IPS-11a (cell line): ENCODE data around the gene TAAR5.
"Not testable (repeated sequence)": the region's sequence is repeated elsewhere in the genome, so short reads cannot be mapped to it uniquely, and the experiment has no call there.

Experiments
- H3K4me3 ChIP-seq: one replicate; pipeline ENCODE4 v1.5.1; 2013; ENCODE audit warnings: low read depth, low read length, control low read depth

Gene TAAR5

DNA sequence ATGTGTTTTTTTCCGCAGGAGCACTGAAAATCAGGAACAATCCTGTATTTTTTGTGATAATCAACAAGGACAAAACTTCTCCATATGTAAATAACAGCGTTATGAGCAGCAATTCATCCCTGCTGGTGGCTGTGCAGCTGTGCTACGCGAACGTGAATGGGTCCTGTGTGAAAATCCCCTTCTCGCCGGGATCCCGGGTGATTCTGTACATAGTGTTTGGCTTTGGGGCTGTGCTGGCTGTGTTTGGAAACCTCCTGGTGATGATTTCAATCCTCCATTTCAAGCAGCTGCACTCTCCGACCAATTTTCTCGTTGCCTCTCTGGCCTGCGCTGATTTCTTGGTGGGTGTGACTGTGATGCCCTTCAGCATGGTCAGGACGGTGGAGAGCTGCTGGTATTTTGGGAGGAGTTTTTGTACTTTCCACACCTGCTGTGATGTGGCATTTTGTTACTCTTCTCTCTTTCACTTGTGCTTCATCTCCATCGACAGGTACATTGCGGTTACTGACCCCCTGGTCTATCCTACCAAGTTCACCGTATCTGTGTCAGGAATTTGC is 19.2 kb downstream of the TAAR5 start, which contains the start of gene TAAR6:
TSS of gene TAAR6 (plus strand) at position 102 of the 557 bp plus-strand sequence. CDS start at position 102, 0 bp downstream.
- no peak within 1 kb of the TSS for H3K4me3 ChIP-seq

GRCh38 chr6:132569170-132569569 is 20.4 kb downstream of the TAAR5 start:
- no peak overlapping the region for H3K4me3 ChIP-seq

DNA sequence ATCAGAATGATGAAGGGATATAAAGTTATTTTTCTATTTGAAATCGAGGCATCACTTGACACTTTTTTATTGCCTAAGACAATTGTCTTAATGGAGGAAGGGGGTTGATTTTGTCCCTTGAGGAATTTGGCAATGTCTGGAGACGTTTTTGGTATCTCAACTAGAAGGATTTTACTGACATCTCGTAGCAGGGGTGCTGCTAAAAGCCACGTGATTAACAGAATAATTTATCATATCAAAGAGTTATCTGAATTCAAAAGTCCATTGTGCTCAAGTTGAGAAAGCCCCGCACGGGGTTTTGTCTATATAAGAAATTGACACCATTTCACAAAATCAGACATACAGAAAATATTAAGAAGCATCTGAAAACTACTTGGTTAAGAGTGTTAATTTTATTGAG is 20.9 kb downstream of the TAAR5 start:
- H3K4me3 ChIP-seq, result no peak overlapping the region

GRCh38 chr6:132567566-132567965 is 22.0 kb downstream of the TAAR5 start:
- no peak overlapping the region for H3K4me3 ChIP-seq

GRCh38 chr6:132566404-132566803 is 23.1 kb downstream of the TAAR5 start:
- H3K4me3 ChIP-seq, result no peak overlapping the region

- H3K4me3 ChIP-seq, result not testable (repeated sequence)
Measured at GRCh38 chr6:132560087-132560486, 29.5 kb downstream of the TAAR5 start.

DNA sequence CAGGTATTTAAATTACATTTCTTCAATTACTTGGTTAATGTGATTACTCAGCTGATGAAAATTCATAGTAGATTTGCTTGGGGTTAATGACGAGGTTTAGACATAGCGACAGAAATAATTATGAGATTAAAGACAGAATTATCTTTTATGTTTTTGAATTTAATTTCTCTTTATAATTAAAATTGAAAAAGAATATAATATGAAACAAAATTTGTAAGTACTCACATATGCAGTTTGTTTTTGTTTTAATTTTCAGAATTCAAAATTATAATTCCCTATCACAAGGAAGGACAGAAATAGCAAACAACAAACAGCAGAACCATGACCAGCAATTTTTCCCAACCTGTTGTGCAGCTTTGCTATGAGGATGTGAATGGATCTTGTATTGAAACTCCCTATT is 37.2 kb downstream of the TAAR5 start, which contains the start of gene TAAR8:
TSS of gene TAAR8 (plus strand) at position 301 of the 400 bp plus-strand sequence. CDS start at position 322, 21 bp downstream.
- H3K4me3 ChIP-seq, result no peak within 1 kb of the TSS

DNA sequence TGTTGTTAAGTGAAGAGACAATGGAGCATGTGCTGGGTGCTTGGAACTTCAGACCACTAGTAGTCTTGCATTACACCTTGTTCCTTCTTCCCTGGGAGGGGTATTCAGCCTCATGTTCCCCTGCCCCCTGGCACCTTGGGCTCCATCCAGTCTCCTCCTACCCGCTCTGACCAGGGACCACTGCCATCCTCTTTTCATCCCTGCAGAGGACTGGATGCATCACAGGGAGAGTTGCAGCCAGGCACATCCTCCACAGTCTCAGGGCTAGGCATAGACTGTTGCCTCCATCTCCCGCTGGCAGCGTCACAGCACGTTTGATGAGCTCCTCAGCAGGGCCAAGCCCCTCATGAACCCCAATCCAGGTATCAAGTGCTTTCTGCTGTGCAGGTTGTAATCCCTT is 38.3 kb downstream of the TAAR5 start:
- no peak overlapping the region for H3K4me3 ChIP-seq

- no peak overlapping the region for H3K4me3 ChIP-seq
Measured at GRCh38 chr6:132548746-132549463, 40.6 kb downstream of the TAAR5 start.

- H3K4me3 ChIP-seq, result no peak overlapping the region
Measured at GRCh38 chr6:132544826-132545225, 44.7 kb downstream of the TAAR5 start.
